ENCODE data around the gene FAM180A. TPM values are rescaled to one million over a fixed set of nuclear protein-coding genes. Genes with fewer than 3 reads are reported as not detected.

The FAM180A gene
- total and polyA plus RNA-seq, 2 of the 8 experiments (the other 6 are each of a cell fraction or from before 2014, with no cell fraction given), result not detected

DNA sequence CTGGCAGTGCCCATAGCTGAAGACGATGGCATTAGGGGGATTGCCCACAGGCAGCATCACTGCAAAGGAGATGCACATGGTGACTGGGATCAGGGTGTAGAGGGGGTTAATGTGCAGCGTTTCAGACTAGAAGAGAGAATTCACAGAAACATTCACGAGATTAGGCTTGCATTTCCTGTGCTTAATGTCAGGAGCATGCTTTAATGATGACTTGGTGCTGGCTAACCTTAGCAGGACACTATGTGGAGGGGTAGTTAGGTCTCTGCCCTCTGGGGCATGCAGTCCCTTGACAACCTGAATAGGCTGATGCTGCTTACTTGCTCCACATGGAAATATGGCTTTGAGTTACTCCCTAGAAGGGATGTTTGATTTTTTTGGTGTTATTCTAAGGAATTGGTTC is 64.5 kb downstream of the FAM180A start (continued):
- TF ChIP-seq RFX5 (IDR thresholded peaks at IDR 0.05; ENCODE audit: borderline replicate concordance, low read depth, low read length), result no peak
